HG02588 (cell line): Measurements from ENCODE around the gene PODXL2.
A peak's percentile ranks its signal among the peaks of the same experiment; 100 is the strongest.
"Not testable (repeated sequence)": the region's sequence is repeated elsewhere in the genome, so short reads cannot be mapped to it uniquely, and the experiment has no call there.

ENCODE experiments used
- ATAC-seq: cut with Tn5 transposase; IDR thresholded peaks from one replicate; pipeline ENCODE4 v1.9.1; 2021; ENCODE audit warnings: mild to moderate bottlenecking, moderate library complexity; ENCODE audit not compliant: unreplicated experiment

Gene PODXL2

GRCh38 chr3:127654993-127655392 lies 26.0 kb downstream of the PODXL2 start:
- not testable (repeated sequence) for ATAC-seq

- ATAC-seq: no peak
Measured at GRCh38 chr3:127655641-127656040, 26.7 kb downstream of the PODXL2 start.

GRCh38 chr3:127656906-127657305 lies 27.9 kb downstream of the PODXL2 start:
- no peak for ATAC-seq

GRCh38 chr3:127658234-127658633 lies 29.2 kb downstream of the PODXL2 start:
- ATAC-seq: no peak

GRCh38 chr3:127660621-127661251 lies 31.8 kb downstream of the PODXL2 start:
- ATAC-seq: no peak

GRCh38 chr3:127661600-127661999 lies 32.6 kb downstream of the PODXL2 start:
- no peak for ATAC-seq

GRCh38 chr3:127662001-127662469 lies 33.0 kb downstream of the PODXL2 start:
- no peak for ATAC-seq

GRCh38 chr3:127663151-127663550 lies 34.2 kb downstream of the PODXL2 start:
- no peak for ATAC-seq

- no peak for ATAC-seq
Measured at GRCh38 chr3:127665165-127665564, 36.2 kb downstream of the PODXL2 start.

GRCh38 chr3:127665586-127665985 lies 36.6 kb downstream of the PODXL2 start:
- no peak for ATAC-seq

- no peak for ATAC-seq
Measured at GRCh38 chr3:127666676-127667075, 37.7 kb downstream of the PODXL2 start.

GRCh38 chr3:127667119-127667681 lies 38.2 kb downstream of the PODXL2 start:
- no peak for ATAC-seq

GRCh38 chr3:127668906-127669305 lies 39.9 kb downstream of the PODXL2 start:
- ATAC-seq: no peak

GRCh38 chr3:127669541-127670228 lies 40.7 kb downstream of the PODXL2 start:
- ATAC-seq: no peak

GRCh38 chr3:127670229-127670559 lies 41.2 kb downstream of the PODXL2 start:
- no peak for ATAC-seq

GRCh38 chr3:127670761-127671522 lies 42.0 kb downstream of the PODXL2 start:
- ATAC-seq: no peak

- peak; percentile 17 for ATAC-seq
Measured at GRCh38 chr3:127671523-127672428, 42.8 kb downstream of the PODXL2 start.

GRCh38 chr3:127672429-127673190 lies 43.6 kb downstream of the PODXL2 start, which contains the start of gene ABTB1:
TSS of gene ABTB1 (plus strand) at chr3:127672952. CDS start at chr3:127673026, 74 bp downstream.
- ATAC-seq: peak; percentile 73

- ATAC-seq: peak; percentile 31
Measured at GRCh38 chr3:127673191-127674100, 44.5 kb downstream of the PODXL2 start.
